COLO829 (cell line): ENCODE results near the gene KCNQ5.
A peak's percentile ranks its signal among the peaks of the same experiment; 100 is the strongest.
"Not testable (repeated sequence)": the region's sequence is repeated elsewhere in the genome, so short reads cannot be mapped to it uniquely, and the experiment has no call there.

ENCODE experiments used
- DNase-seq: peaks from one replicate; pipeline ENCODE4 v3.0.0; 2012; ENCODE audit warnings: low spot score

Gene KCNQ5

GRCh38 chr6:72953971-72954381 is 332.1 kb downstream of the KCNQ5 start:
- DNase-seq: no peak

GRCh38 chr6:72954716-72955115 is 332.9 kb downstream of the KCNQ5 start:
- no peak for DNase-seq

GRCh38 chr6:72955666-72956065 is 333.8 kb downstream of the KCNQ5 start:
- no peak for DNase-seq

- DNase-seq: no peak
Measured at GRCh38 chr6:72956272-72956671, 334.4 kb downstream of the KCNQ5 start.

- DNase-seq: no peak
Measured at GRCh38 chr6:72959821-72960220, 338.0 kb downstream of the KCNQ5 start.

- no peak for DNase-seq
Measured at GRCh38 chr6:72963946-72964345, 342.1 kb downstream of the KCNQ5 start.

- no peak for DNase-seq
Measured at GRCh38 chr6:72966628-72967280, 344.9 kb downstream of the KCNQ5 start.

GRCh38 chr6:72967329-72967728 is 345.5 kb downstream of the KCNQ5 start:
- DNase-seq: no peak

GRCh38 chr6:72968704-72969103 is 346.8 kb downstream of the KCNQ5 start:
- DNase-seq: no peak

- no peak for DNase-seq
Measured at GRCh38 chr6:72969666-72970065, 347.8 kb downstream of the KCNQ5 start.

GRCh38 chr6:72972579-72972978 is 350.7 kb downstream of the KCNQ5 start:
- DNase-seq: no peak

- no peak for DNase-seq
Measured at GRCh38 chr6:72974276-72974675, 352.4 kb downstream of the KCNQ5 start.

- no peak for DNase-seq
Measured at GRCh38 chr6:72975352-72975752, 353.5 kb downstream of the KCNQ5 start.

GRCh38 chr6:72976484-72976883 is 354.6 kb downstream of the KCNQ5 start:
- peak; percentile 35 for DNase-seq

- DNase-seq: no peak
Measured at GRCh38 chr6:72977114-72977513, 355.2 kb downstream of the KCNQ5 start.

- DNase-seq: not testable (repeated sequence)
Measured at GRCh38 chr6:72978808-72979207, 356.9 kb downstream of the KCNQ5 start.

- not testable (repeated sequence) for DNase-seq
Measured at GRCh38 chr6:72984189-72984831, 362.4 kb downstream of the KCNQ5 start.

- DNase-seq: no peak
Measured at GRCh38 chr6:72984981-72985665, 363.3 kb downstream of the KCNQ5 start.

GRCh38 chr6:72987301-72987700 is 365.4 kb downstream of the KCNQ5 start:
- no peak for DNase-seq

GRCh38 chr6:72999995-73000394 is 378.1 kb downstream of the KCNQ5 start:
- DNase-seq: peak; percentile 34

GRCh38 chr6:73000460-73000859 is 378.6 kb downstream of the KCNQ5 start:
- DNase-seq: no peak

- DNase-seq: no peak
Measured at GRCh38 chr6:73002588-73002987, 380.7 kb downstream of the KCNQ5 start.

- DNase-seq: no peak
Measured at GRCh38 chr6:73003302-73003701, 381.4 kb downstream of the KCNQ5 start.
